GM10248 (cell line): Measurements from ENCODE around the gene TRAM2.

Source experiments
- CTCF ChIA-PET: fragments of 300-600 bp; sonication (Branson Sonifier 250); formaldehyde crosslinking; extraction: SDS; loops from one replicate; lab custom pipeline; 2021; ENCODE audit warnings: antibody characterized with exemption; lab: Yijun Ruan, JAX
- POLR2A ChIA-PET: fragments of 350-650 bp; sonication (Branson Sonifier 250); formaldehyde crosslinking; extraction: SDS; loops from one replicate; lab custom pipeline; 2020; ENCODE audit warnings: antibody characterized with exemption; lab: Yijun Ruan, JAX
- DNase-seq: peaks from one replicate; pipeline ENCODE4 v3.0.0; 2012; ENCODE audit errors: extremely low spot score
- TF ChIP-seq, protein P1 (sequence below): IDR thresholded peaks from 2 replicates; pipeline ENCODE4 v1.5.1; 2012; ENCODE audit warnings: mild to moderate bottlenecking, low read depth; ENCODE audit errors: extremely low read depth, missing control alignments, control extremely low read depth

The TRAM2 gene

DNA sequence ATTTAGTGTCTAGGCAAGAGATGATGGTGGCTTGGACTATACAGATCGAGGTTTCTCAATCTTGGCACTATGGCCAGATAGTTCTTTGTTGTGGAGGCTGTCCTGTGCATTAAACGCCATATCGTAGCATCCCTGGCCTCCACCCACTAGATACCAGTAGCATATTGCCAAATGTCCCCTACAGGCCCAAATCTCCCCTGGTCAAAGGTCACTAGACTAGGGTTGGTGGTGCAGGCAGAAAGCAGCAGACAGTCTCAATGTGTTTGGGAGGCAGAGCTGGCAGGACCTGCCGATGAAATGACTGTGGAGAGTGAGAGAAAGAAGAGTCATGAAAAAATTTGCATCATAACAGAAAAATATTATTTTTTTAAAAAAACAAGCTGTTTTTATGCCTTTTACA, 63.0 kb downstream of the TRAM2 start:
- TF ChIP-seq, protein P1, sequence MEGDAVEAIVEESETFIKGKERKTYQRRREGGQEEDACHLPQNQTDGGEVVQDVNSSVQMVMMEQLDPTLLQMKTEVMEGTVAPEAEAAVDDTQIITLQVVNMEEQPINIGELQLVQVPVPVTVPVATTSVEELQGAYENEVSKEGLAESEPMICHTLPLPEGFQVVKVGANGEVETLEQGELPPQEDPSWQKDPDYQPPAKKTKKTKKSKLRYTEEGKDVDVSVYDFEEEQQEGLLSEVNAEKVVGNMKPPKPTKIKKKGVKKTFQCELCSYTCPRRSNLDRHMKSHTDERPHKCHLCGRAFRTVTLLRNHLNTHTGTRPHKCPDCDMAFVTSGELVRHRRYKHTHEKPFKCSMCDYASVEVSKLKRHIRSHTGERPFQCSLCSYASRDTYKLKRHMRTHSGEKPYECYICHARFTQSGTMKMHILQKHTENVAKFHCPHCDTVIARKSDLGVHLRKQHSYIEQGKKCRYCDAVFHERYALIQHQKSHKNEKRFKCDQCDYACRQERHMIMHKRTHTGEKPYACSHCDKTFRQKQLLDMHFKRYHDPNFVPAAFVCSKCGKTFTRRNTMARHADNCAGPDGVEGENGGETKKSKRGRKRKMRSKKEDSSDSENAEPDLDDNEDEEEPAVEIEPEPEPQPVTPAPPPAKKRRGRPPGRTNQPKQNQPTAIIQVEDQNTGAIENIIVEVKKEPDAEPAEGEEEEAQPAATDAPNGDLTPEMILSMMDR = no peak

DNA sequence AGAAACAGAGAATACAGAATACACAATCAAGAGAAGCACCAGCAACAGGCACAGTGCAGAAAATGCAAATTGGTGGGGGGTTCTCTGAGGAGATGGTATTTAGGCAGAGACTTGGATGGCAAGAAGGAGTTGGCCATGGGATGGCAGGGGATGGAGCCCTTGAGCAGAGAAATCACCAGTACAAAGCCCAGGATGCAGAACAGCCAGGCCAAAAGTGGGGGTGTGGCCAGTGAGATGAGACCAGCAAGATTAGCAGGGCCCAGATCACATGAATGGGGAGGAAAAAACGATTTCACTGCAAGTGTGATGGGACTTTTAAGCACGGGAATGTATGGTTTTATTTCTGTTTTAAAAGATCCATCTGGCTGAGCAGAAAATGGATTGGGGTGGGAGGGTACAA, 63.4 kb downstream of the TRAM2 start:
- TF ChIP-seq, protein P1 = no peak
- no peak for DNase-seq
- CTCF ChIA-PET = interaction anchor here (1.4 to 1.7 kb wide), 2 partner anchors 15 to 24 kb away, joined by 4 read pairs; no protein-coding TSS in a partner anchor
- POLR2A ChIA-PET = no interaction called here

More for the DNA sequence above, 63.0 kb downstream of the TRAM2 start:
- ChIA-PET POLR2A (no interaction called here), CTCF (interaction anchor here (1.4 to 2.0 kb wide), 5 partner anchors 10 to 24 kb away, joined by 4 to 10 read pairs (median 4); no protein-coding TSS in a partner anchor)
- no peak for DNase-seq

DNA sequence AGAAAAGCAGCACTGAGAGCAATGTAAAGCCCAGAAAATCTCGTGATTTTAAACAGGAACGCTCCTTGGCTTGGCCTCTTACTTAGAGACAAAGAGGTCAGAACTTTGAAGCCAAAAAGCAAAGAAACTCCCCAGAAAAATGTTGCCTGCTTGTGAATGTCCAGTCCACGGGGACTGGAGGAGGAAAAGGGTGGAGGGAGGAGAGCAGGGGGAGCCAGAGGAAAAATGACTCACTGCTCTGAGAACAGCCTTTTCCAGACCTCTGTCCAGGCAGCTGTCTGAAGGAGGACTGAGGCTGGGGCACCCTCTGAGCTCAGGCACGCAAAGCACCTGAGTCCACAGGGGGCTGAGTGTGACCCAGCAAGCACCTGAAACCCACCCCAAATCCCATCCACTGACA, 64.7 kb downstream of the TRAM2 start:
- CTCF ChIA-PET = interaction anchor here (0.9 kb wide), 1 partner anchor 11 kb away, joined by 3 read pairs; no protein-coding TSS in a partner anchor
- POLR2A ChIA-PET = no interaction called here

DNA sequence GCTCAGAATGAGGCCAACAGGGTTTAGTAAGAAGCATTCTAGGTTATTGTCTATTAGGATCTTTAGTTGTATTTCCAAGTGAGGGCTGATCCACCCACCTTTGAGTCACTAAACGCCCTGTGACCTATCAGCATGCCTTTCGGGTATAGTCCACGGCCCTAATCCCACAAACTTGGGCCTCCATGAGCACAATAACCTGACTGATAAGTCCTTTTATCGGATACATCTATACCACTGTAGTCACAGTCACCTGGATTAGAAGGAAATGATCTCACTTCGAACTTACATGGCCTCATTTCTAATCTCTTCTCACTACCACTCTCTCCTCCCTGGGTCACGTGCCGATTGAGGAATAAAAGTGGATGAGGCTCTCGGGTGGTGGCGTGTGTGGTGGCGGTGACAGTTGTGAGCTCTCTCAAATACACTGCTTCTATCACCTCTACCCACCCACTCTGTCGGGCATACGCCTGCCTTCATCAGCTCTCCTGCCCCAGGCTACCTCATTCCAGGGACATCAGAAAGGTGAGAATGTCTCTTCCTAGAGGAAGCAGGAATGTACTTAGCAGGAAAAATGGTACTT, 65.2 kb downstream of the TRAM2 start:
- POLR2A ChIA-PET = no interaction called here
- no peak for DNase-seq
- TF ChIP-seq, protein P1 = no peak
- CTCF ChIA-PET = no interaction called here

More for the DNA sequence above, 64.7 kb downstream of the TRAM2 start:
- DNase-seq = no peak
- TF ChIP-seq, protein P1 = no peak

DNA sequence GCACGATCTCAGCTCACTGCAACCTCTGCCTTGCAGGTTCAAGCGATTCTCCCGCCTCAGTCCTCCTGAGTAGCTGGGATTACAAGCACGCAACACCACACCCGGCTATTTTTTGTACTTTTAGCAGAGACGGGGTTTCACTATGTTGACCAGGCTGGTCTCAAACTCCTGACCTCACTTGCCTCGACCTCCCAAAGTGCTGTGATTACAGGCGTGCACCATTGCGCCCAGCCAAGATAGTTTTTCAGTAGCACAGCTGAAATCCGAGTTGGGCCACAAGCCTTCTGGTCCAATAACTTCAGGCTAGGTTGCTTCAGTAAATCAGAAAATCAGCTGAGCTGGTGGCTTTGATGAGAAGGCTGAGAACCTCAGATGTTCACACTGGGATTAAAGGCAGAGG, 65.7 kb downstream of the TRAM2 start:
- POLR2A ChIA-PET = no interaction called here
- TF ChIP-seq, protein P1 = no peak
- CTCF ChIA-PET = interaction anchor here (0.7 kb wide), 1 partner anchor 16 kb away, joined by 3 read pairs; no protein-coding TSS in a partner anchor
- no peak for DNase-seq

DNA sequence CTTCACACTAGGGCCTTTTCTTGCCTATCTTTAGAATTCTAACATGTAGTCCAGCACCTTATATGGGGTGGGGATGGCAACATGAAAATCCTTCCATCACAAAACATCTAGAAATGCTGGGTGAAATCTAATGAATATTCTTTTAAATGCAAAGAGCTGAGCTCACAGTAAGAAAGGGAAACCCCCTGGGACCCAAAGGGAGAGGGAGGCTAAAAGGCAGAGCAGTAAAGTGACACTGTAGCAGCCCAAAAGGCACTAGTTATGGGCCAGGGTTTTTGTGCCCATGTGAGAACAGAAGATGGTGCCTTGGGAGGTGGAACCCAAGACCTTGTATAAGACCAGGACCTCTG, 66.7 kb downstream of the TRAM2 start:
- no peak for DNase-seq
- CTCF ChIA-PET = interaction anchor here (0.8 to 1.0 kb wide), 2 partner anchors 9 to 94 kb away, joined by 3 read pairs; no protein-coding TSS in a partner anchor
- TF ChIP-seq, protein P1 = no peak
- POLR2A ChIA-PET = interaction anchor here (0.6 kb wide), 1 partner anchor 90 kb away, joined by 3 read pairs; the partner anchor contains the start of gene EFHC1
